Peyer's patch (tissue), 4 donors: Measurements from ENCODE around the gene ACOT7. TPM values are rescaled to one million over a fixed set of nuclear protein-coding genes. Genes with fewer than 3 reads are reported as not detected.

ENCODE experiments used
- DNase-seq, 3 donors: peaks; one replicate each; pipeline ENCODE4 v3.0.0-alpha.2; 2017 to 2019
- H3K27ac ChIP-seq, 4 donors: fragments of 200-600 bp; sonication (generic); one replicate each; pipeline ENCODE4 v1.5.1; 2016 to 2019
- H3K27me3 ChIP-seq, 2 donors: fragments of 200-600 bp; sonication (generic); one replicate each; pipeline ENCODE4 v1.5.1; 2019
- H3K36me3 ChIP-seq, 3 donors: fragments of 200-600 bp; sonication (generic); one replicate each; pipeline ENCODE4 v1.5.1; 2016 to 2019
- H3K4me1 ChIP-seq, 4 donors: fragments of 200-600 bp; sonication (generic); one replicate each; pipeline ENCODE4 v1.5.1; 2016 to 2019
- H3K4me3 ChIP-seq, 4 donors: fragments of 200-600 bp; sonication (generic); 1 replicate in 3 of 4; 2 replicates in 1 of 4; pipeline ENCODE4 v1.5.1; 2016 to 2019; ENCODE audit warnings: mild to moderate bottlenecking in 1 of 4
- H3K9me3 ChIP-seq, 4 donors: fragments of 200-600 bp; sonication (generic); one replicate each; pipeline ENCODE4 v1.5.1; 2016 to 2019; ENCODE audit warnings: mild to moderate bottlenecking in 1 of 4
- CTCF ChIP-seq, 6 experiments: fragments of 450-650 bp in 4 of 6; fragments of 200-600 bp in 2 of 6; sonication (generic) in 1 of 6; IDR thresholded peaks; one replicate each; pipeline ENCODE4 v1.5.1; 2017 to 2019; ENCODE audit warnings: antibody characterized with exemption in 6 of 6, mild to moderate bottlenecking in 3 of 6, moderate library complexity in 1 of 6
- POLR2A ChIP-seq, 2 donors: fragments of 450-650 bp; IDR thresholded peaks; one replicate each; pipeline ENCODE4 v1.5.1; 2017; ENCODE audit warnings: antibody characterized with exemption in 2 of 2, mild to moderate bottlenecking in 2 of 2, moderate library complexity in 2 of 2
- total RNA-seq, 4 donors: library from RNA; depleted of rRNA; stranded (reverse); fragments of >200 nt; gene quantifications; one replicate each; pipeline ENCODE4 v1.1.0, GENCODE V29; 2016

Gene ACOT7
- total RNA-seq, 4 donors from 2014 or later: 38.4 to 93.2 (median 67.1) TPM

- Histone ChIP-seq H3K27me3 (peaks cover 0 to 45% of the 10 kb centered on the region in 2 donors), H3K4me3 (peak overlapping the region in 3 of 4 donors; percentile 7 to 23 (median 20)), H3K36me3 (no peaks in the 10 kb centered on the region), H3K9me3 (no peaks in the 10 kb centered on the region), H3K4me1 (peaks cover 4 to 43% (median 21%) of the 10 kb centered on the region in 4 donors), H3K27ac (peak overlapping the region in 1 of 4 donors; percentile 12)
- no peak for TF ChIP-seq POLR2A (IDR thresholded peaks at IDR 0.05)
- TF ChIP-seq CTCF (IDR thresholded peaks at IDR 0.05): no peak
- peak in 2 of 3 donors; percentile 67 to 75 for DNase-seq
These were observed 147.6 kb downstream of the ACOT7 start for GRCh38 chr1:6245869-6246496.

- H3K27ac ChIP-seq: no peak overlapping the region
- no peaks in the 10 kb centered on the region for H3K36me3 ChIP-seq
- H3K27me3 ChIP-seq: peaks cover 0 to 45% of the 10 kb centered on the region in 2 donors
- peak overlapping the region in 3 of 4 donors; percentile 7 to 23 (median 20) for H3K4me3 ChIP-seq
- TF ChIP-seq POLR2A (IDR thresholded peaks at IDR 0.05): no peak
- TF ChIP-seq CTCF (IDR thresholded peaks at IDR 0.05): peak; percentile 48 to 97 (median 88)
- H3K4me1 ChIP-seq: peaks cover 4 to 42% (median 21%) of the 10 kb centered on the region in 4 donors
- peak; percentile 53 to 89 (median 85) for DNase-seq
- H3K9me3 ChIP-seq: no peaks in the 10 kb centered on the region
These were observed 148.3 kb downstream of the ACOT7 start for GRCh38 chr1:6245086-6245868.

- Histone ChIP-seq H3K4me3 (no peak overlapping the region), H3K4me1 (peaks cover 4 to 36% (median 21%) of the 10 kb centered on the region in 4 donors), H3K36me3 (no peaks in the 10 kb centered on the region), H3K27me3 (peaks cover 0 to 45% of the 10 kb centered on the region in 2 donors), H3K27ac (no peak overlapping the region), H3K9me3 (no peaks in the 10 kb centered on the region)
- TF ChIP-seq CTCF (IDR thresholded peaks at IDR 0.05) (no peak), POLR2A (IDR thresholded peaks at IDR 0.05) (no peak)
- peak in 1 of 3 donors; percentile 44 for DNase-seq
These were observed 149.0 kb downstream of the ACOT7 start for GRCh38 chr1:6244401-6245049.

- peak in 1 of 3 donors; percentile 41 for DNase-seq
- no peak within 1 kb of the TSS for H3K4me3 ChIP-seq
- no peak within 1 kb of the TSS for H3K27ac ChIP-seq
- peaks cover 4 to 32% (median 18%) of the 10 kb centered on the region in 4 donors for H3K4me1 ChIP-seq
- H3K36me3 ChIP-seq: no peaks in the 10 kb centered on the region
- H3K27me3 ChIP-seq: peaks cover 0 to 45% of the 10 kb centered on the region in 2 donors
- TF ChIP-seq POLR2A (IDR thresholded peaks at IDR 0.05): no peak
- TF ChIP-seq CTCF (IDR thresholded peaks at IDR 0.05): no peak
- no peaks in the 10 kb centered on the region for H3K9me3 ChIP-seq
These were observed 149.6 kb downstream of the ACOT7 start, which contains the start of gene HES3 for GRCh38 chr1:6243993-6244392. TSS of gene HES3 (plus strand) at chr1:6244179. CDS start at chr1:6244366, 187 bp downstream.

- H3K4me1 ChIP-seq: peaks cover 4 to 29% (median 17%) of the 10 kb centered on the region in 4 donors
- no peak for TF ChIP-seq CTCF (IDR thresholded peaks at IDR 0.05)
- TF ChIP-seq POLR2A (IDR thresholded peaks at IDR 0.05): no peak
- H3K27me3 ChIP-seq: peaks cover 0 to 45% of the 10 kb centered on the region in 2 donors
- H3K27ac ChIP-seq: no peak overlapping the region
- H3K4me3 ChIP-seq: no peak overlapping the region
- H3K36me3 ChIP-seq: no peaks in the 10 kb centered on the region
- no peaks in the 10 kb centered on the region for H3K9me3 ChIP-seq
- DNase-seq: no peak
These were observed 150.3 kb downstream of the ACOT7 start for GRCh38 chr1:6243053-6243834.
